HG03135 (cell line): ENCODE results near the gene GRK3.

Experiments
- ATAC-seq: cut with Tn5 transposase; IDR thresholded peaks from one replicate; pipeline ENCODE4 v1.9.1; 2021; ENCODE audit warnings: mild to moderate bottlenecking, moderate library complexity; ENCODE audit not compliant: unreplicated experiment

GRK3 gene

DNA sequence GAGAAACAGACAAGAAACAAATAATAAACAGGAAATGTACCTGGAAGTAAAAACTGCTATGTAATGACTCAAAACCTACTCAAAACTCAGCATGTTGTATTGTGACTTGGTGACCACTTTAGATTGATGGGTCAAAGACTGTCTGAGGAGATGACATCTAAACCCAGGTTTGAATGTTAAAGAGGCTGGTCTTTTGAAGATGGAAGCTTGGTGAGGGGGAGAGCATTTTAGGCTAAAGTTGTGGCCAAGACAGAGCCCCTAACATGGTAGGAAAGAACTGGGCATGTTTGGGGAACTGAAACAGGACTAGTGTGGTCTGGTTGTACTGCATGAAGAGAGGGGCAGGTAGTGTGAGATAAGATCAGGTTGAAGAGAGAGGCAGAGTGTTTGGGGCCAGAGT, 92.2 kb downstream of the GRK3 start:
- no peak for ATAC-seq

DNA sequence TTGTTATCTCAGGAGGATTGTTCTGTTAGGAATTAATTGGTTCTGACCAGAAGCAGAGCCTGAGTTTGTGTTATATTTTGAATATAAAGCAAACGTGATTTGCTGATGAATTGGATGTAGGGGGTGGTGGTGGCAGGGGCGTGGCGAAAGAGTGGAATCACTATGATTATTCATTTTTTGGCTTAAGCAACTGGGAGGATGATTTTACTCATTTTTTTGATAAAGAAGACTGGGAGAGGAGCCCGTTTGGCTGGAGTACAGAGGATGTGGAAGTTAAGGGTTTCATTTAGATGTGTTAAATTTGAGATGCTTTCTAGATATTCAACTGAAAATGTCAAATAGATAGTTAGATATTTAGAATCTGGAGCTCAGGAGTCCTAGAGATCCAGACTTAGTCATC, 94.2 kb downstream of the GRK3 start:
- no peak for ATAC-seq

DNA sequence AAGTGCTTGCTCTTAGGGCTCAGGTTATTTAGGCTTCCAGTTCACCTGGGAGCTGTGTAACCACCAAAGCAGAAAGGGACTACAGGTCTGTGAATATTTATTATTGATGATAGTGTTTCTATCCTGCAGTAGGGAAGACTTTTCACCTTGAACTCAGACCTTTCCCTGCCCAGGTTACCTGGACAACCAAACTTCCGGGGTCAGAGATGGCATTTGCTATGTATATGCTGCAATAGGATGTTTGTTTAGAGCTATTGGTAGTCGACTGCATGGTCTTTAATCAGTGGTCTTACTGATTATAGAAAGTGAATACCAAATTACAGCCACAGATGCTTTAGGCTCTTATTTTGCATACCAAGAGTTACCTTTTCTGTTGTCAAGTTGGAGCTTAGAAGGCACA, 94.9 kb downstream of the GRK3 start:
- ATAC-seq: no peak

DNA sequence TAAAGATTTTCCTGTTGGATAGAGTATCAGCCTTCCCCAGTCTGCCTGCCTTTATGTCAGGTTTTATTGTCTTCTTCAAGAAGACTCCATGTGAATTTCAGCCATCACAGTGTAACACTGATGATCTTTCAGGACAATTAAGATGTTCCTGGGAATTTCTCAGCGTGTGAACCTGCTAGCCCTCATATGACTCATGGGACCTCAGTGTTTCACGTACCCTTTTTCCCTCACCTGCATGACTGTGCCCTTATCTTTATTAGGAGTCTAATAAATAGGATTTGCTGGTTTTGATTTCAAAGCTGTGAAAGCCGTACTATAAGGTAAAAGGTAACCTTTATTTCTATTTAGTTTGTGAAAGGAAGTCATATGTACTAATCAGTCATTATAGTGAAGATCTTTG, 95.9 kb downstream of the GRK3 start:
- no peak for ATAC-seq

DNA sequence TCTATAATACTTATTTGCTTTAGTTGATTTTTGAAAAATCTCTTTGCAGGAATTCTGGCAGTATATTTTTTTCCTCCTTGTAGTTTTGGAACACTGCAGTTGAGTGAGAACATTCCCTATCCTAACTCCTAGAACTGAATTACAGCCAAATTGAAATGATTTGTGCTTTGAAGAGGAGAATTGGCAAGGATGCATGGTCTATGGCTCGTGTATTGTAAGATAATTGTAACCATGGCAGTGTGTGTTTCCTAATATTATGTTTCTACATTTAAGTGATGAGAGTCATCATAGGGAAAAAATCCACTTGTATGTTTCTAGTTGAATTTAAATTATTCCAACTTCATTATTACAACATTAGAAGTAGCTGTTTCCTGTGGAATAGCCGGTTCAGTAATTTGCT, 96.6 kb downstream of the GRK3 start:
- no peak for ATAC-seq

DNA sequence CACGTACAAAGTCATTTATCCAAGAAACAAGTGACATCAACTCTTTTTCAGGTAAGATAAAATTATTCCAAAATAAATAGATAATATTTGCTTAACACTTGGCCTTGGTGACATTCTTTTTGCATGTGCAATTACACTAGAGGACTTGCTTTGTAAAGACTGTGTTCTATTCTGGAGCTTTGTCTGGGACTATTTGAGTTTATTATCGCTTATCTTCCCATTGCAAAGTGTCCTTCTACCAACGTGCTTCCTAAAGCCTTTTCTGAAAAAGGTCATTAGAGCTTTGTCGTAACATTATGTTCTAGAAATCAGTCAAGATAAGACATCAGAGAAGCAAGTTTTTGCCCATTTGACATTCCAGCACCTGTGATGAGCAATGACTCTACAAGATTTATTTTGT, 99.2 kb downstream of the GRK3 start:
- no peak for ATAC-seq

DNA sequence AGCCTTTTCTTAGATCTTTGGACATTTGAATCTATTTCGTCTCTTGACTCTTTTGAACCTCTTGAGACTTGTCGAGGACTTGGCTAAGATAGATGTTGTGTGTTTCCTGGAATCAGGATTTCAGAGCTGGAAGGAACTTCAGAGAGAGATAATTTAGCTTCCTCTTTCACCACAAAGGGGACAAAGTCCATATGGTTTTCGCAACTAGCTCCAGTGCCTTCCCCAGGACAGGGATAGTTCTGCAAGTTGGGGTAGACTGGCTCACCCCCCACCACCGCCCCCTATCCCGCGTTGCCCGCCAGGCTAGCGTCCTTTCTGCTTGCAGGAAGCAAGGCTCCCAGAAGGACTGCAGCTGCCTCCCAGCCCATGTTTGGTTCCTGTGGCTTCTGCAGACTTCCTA, 101.8 kb downstream of the GRK3 start:
- ATAC-seq: no peak

DNA sequence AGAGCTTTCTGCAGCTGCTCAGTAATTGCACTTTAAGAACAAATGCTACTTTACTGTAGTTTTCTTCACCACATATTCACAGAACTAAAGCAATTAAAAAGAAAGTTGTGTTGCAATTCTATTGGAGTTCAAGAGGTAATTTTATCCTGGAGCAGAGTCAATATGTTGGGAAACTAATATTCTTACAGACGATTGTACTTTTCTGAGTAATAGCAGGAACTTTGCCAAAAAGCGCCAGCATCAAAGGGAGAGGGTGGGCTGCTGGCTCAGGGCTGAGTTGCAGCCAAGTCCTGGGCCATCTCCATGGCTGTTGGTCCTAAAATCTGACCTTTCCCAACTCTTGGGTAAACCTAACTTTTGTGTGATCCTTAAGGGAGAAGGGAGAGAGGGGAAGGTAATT, 104.0 kb downstream of the GRK3 start:
- ATAC-seq: no peak

DNA sequence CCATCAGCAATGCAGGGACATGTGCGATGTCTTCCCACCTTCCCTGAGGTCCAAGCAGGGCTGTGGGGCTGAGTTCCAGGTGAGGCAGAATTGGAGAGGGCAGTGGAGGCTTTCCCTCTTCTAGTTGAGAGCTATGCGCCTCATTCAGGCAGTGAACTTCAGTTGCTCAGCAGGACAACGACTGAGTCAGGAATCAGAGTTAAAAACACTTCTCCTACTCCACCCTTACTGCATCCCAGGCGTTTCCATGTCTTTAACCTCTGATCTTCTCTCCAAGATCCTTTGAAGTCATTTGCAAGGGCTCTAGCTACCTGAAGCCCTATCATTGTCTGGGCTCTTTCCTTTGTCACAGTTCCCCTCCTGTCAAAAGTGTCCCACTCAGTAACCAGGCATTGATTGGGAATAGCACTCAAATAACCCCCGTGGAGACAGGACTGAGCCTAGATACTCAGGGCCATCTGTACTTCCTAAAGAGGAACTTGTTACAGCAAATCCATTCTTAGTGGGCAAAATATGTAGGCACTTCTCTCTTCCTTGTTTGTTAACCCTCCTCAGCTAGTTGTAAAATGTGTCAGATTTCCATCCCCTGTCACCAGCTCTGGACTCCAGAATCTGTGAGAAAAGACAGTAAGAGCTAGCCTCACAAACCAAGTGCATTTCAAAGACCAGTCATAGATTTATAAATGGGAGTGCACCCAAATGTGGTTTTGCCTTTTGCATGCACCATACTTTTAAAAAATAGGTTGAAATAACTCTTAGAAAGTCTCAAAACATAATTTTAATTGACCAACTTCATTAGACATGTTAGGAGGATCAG, 105.0 kb downstream of the GRK3 start:
- no peak for ATAC-seq

DNA sequence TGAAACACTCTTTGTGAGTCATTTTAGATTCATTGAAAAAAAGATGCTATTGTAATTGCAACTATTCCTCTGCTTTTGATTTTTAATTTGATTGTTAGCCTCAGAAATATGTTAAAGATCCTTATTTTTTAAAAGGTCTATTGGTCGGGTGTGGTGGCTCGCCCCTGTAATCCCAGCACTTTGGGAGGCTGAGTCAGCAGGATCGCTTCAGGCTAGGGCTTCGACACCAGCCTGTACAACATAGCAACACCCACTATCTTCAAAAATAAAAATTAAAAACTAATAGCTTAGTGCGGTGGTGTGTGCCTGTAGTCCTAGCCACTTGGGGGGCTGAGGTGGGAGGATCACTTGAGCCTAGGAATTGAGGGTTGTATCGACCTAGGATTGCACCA, 105.6 kb downstream of the GRK3 start:
- ATAC-seq: no peak

DNA sequence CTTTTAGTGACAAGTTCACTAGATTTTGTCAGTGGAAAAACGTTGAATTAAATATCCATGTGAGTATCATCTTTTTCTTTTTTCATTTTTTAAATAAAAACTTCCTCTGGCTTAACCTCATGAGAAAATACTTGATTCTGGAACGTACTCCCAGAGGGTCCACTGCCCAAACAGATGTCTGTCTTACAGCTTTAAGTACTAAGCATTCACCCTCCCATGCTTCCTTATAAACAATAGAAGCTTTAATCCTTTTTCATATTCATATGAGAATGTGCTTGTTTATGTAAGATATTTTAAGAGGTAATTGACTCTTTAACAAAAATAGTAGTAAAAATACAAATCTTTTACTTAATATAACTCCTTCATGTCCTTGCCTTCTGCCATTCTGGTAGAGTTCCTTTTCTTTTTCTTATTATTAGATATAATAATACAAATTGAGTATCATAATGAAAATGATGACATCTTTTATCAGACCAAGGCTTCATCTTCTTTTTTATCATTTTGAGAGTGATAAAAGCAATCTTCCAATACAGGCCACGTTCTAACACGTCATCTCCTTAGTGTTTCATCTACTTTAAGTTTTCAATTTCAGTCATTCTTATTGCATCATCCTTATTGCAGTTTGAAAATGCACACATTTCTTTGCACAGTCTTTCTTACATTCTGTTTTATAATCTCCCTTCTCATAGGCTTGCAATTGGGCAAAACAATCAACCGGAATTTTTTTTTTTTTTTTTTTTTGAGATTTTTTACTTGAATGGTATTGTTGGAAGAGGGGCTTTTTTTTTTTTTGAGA, 108.0 kb downstream of the GRK3 start:
- ATAC-seq: no peak

DNA sequence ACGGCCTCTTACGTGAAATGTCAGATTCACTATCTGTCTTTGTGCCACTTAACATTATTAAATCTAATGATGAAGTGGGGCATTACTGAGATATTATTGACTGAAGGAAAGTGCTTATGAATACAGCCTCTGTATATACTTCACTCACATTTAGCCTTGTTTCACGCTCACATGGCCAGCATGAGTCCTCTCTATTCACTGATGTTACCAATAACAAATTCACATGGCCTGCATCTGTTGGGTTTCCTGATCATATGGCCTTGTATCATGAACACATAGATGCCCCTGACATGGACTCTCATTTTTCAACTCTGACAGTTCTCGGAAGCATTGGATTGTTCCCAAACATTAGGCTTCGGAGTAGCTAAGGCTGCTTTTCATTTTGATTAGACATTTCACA, 109.2 kb downstream of the GRK3 start:
- ATAC-seq: no peak

DNA sequence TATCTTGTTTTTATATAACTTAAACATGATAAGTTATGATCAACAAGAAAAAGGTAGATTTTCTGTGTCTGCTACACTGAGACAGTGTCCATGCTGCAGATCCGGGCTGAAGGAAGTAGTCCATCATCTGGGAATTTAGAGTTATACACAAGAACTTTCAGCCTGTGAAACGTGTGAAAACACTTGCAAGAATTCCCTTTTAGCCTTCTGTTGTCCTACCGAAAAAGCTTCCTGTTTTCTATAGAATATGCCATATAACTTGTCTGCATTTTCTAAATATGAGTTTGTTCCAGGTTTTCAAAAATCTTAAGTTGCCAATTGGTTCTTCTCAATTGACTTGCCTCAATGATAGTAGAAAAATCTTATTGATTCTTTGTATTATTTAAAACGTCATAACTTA, 113.2 kb downstream of the GRK3 start:
- no peak for ATAC-seq

DNA sequence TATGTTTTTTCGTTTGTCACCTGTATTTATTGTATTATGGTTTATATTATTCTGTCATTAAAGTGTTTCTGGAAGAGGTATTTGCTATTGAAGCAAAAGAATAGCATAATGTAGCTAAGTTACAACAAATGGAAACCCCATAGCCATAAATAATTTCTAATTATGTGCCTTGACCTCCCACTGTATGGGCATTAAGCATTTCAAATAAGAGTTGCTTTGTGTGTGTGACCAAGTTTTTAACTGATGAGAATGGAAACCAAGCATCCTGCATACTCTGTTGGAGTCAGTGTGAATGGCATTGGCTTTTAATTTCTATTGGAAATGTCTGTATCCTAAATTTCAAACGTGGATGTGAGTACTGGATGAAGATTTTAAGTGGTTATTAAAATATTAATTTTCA, 115.6 kb downstream of the GRK3 start:
- ATAC-seq: no peak

DNA sequence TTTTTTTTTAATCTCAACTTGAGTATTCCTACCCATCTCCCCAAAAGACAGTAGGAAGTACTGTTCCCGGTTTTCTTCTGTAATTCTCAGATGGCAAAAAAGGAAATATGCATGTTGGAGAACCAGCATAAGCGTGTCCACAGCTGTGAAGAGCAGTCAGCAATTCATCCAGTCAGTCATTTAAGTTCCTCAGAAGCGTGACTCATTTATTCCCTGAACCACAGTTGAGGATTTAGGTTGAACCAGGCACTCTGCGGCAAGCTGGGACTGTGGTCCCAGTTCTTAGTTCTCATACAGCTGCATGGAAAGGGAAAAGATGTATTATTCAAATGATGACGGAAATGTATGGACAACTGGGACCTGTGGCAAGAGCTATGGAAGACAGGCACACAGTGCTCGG, 116.5 kb downstream of the GRK3 start:
- ATAC-seq: no peak

DNA sequence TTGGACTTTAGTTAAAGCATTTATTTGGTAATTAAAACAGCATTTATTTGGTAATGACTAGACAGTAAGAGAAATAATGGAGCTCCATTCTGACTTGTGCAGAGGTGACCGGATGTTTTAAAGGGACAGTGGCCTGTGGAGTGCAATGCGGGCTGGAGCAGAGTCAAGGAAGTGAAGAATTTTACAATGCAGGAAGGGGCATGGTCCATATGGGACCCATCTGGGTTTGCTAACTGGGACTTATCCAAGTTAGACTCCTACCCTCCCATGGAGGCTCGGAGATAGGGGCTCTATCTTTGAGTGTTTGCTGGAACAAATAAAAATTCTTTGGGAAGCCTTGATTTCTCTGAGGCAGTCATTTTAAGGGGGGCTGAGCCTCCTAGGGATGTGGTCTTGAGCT, 117.6 kb downstream of the GRK3 start:
- ATAC-seq: no peak

DNA sequence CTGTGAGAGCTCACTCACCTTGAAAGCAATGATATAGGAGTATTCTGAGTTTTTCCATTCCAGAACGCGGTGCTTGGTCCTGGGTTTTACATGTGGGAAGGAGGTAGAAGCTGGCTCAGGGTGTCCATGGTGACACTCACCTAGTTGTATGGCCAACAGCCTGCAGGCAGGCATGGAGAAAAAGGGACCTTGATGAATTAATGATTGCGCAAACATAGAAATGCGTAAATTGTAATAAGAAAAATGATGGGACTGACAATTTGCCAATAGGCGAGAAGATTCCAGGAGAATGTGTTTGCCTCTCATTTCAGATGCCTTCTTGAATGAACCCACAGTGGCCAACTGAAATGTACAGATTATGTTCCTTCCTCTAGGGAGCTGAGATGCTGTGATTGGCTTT, 124.2 kb downstream of the GRK3 start:
- no peak for ATAC-seq

DNA sequence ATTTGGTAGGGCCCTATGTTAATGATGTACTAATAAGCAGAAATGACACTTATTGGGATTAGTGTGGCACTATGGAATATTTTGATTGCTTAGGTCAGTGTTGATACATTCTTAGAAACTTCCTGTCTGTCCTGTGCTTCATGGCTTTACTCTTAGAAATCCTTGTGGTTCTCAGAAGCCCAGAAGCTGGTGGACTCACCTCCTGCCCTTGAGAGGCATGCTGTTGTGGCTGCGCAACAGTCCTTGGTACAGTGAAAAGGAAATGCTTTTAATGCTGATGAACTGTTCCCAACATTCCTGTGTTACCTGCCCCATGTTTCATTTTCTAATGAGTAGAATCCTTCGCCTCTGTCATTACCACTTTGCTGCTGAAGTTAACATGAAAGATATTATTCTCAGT, 125.2 kb downstream of the GRK3 start:
- ATAC-seq: no peak

DNA sequence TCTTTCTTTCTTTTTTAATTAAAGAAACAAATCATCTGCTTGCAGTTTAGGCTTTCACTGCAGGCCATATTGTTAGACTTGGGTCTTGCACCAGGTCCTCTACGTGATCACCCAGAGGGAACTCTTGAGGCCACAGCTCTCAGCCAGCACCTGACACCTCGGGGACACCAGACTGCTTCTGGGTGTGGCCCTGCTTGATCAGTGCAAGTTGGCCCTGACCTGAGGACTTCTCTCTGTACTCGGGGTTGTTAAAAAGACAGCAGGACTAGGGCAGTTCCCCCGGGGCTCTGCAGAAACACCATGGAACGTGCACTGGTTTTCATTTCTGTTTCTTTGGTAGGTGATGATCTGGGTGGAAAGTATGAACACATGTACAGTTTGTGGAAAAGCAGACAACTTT, 126.3 kb downstream of the GRK3 start:
- ATAC-seq: no peak

DNA sequence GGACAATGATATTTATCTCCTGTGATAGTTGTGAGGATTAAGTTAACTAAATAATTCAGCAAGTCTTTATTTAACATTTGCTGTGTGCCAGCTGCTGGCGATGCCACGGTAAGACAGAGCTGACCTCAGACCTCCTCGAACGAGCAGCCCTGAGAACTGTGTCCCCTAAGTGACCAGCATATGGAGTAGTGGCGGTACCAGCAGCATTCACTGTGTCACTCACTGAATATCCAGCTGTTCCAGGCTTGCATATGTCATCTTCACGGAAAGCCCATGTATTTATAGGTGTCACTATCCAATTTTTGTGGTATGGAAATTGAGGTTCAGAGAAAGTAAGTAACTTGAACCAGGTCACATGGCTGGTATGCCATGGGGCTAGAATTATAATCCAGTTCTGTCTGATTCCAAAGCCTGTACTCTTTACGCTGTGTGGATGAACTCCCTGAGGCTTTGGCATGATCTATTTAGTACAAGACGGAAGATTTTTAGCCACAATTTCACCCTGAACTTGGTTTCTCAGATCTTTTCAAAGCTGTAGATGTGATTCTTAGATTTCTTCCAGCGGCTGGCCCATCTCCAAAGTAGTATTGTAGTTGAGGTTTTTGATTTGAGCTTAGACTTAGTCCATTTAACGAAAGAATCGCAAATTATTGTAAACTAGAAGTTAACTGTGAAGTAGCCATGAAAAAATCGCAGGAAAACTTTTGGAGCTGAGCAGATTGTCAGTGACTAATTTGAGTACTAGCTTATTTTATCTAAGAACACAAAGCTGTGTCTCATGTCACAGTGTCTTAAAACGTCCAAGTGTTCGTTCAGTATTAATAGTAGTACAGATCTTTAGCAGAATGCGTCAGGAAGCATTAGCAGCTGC, 128.2 kb downstream of the GRK3 start:
- no peak for ATAC-seq

DNA sequence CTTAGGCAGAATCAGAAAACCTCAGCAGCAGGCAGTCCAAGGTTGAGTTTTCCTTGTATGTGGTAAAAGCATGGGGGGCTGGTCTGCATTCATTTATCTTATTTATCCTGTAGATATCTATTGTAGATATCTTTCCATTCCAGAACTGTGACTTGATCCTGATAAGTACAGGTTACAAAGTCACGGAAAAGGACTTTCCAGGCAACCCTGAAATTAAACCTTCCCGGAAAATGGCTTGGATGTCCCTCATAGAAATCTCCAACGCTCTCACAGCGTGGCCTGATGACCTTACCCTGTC, 128.7 kb downstream of the GRK3 start:
- no peak for ATAC-seq
